B cell (primary cell): ENCODE measurements around the gene SPRED2. TPM values are rescaled to one million over a fixed set of nuclear protein-coding genes. Genes with fewer than 3 reads are reported as not detected.

ENCODE experiments used
- ATAC-seq: fragments of 200-7000 bp; cut with Tn5 transposase; one replicate; pipeline ENCODE4 v1.10.0; 2021; ENCODE audit warnings: low read depth, mild to moderate bottlenecking, moderate number of reproducible peaks, moderate library complexity
- CTCF ChIA-PET: fragments of 350-600 bp; sonication (Branson Sonifier 250); formaldehyde crosslinking; loops from one replicate; lab custom pipeline; 2021; ENCODE audit warnings: antibody characterized with exemption, inconsistent platforms; lab: Charles Lee
- POLR2A ChIA-PET: fragments of 350-600 bp; sonication (Branson Sonifier 250); formaldehyde crosslinking; loops from one replicate; lab custom pipeline; 2021; ENCODE audit warnings: antibody characterized with exemption; lab: Charles Lee
- DNase-seq: peaks from one replicate; pipeline ENCODE4 v3.0.0; 2013
- H2AFZ ChIP-seq: 2 replicates; pipeline ENCODE4 v1.6.1; 2012; ENCODE audit warnings: mild to moderate bottlenecking, low read depth, low read length; ENCODE audit not compliant: insufficient read depth, poor library complexity, severe bottlenecking
- H3K27ac ChIP-seq, 2 donors: 1 replicate in 1 of 2; 2 replicates in 1 of 2; pipeline ENCODE4 v1.5.1; 2012 to 2013; ENCODE audit warnings: low read length in 2 of 2, mild to moderate bottlenecking in 2 of 2, moderate library complexity in 1 of 2
- H3K27me3 ChIP-seq, 4 experiments: fragments of 200-600 bp in 1 of 4; sonication (generic) in 1 of 4; replicated peaks in 1 of 4; 1 replicate in 2 of 4; 2 replicates in 2 of 4; pipeline versions ENCODE4 v1.6.1 to v1.7.0; 2013 to 2016; ENCODE audit warnings: low read length in 3 of 4, mild to moderate bottlenecking in 2 of 4, mixed read lengths in 1 of 4, moderate library complexity in 1 of 4; ENCODE audit not compliant: insufficient read depth in 4 of 4, control insufficient read depth in 3 of 4; ENCODE audit errors: control extremely low read depth in 1 of 4
- H3K36me3 ChIP-seq, 2 experiments: replicated peaks in 1 of 2; 1 replicate in 1 of 2; 2 replicates in 1 of 2; pipeline versions ENCODE4 v1.6.1 to v1.7.1; 2013; ENCODE audit warnings: low read length in 1 of 2; ENCODE audit not compliant: insufficient read depth in 2 of 2, control insufficient read depth in 1 of 2; ENCODE audit errors: control extremely low read depth in 1 of 2, extremely low read depth in 1 of 2
- H3K4me1 ChIP-seq, 2 donors: fragments of 200-600 bp in 1 of 2; sonication (generic) in 1 of 2; 1 replicate in 1 of 2; 2 replicates in 1 of 2; pipeline versions ENCODE4 v1.5.1 to v1.6.1; 2013 to 2017; ENCODE audit warnings: low read length in 2 of 2; ENCODE audit not compliant: control insufficient read depth in 2 of 2, insufficient read depth in 2 of 2
- H3K4me2 ChIP-seq: replicated peaks from 2 replicates; pipeline ENCODE3; 2012; ENCODE audit warnings: mild to moderate bottlenecking, low read depth, low read length; ENCODE audit not compliant: poor library complexity, severe bottlenecking
- H3K4me3 ChIP-seq, 5 experiments: fragments of 200-600 bp in 1 of 5; sonication (generic) in 1 of 5; 1 replicate in 3 of 5; 2 replicates in 2 of 5; pipeline versions ENCODE4 v1.5.1 to v1.7.0; 2011 to 2016; ENCODE audit warnings: low read length in 4 of 5, mild to moderate bottlenecking in 4 of 5, low read depth in 2 of 5, control low read depth in 1 of 5, moderate library complexity in 1 of 5; ENCODE audit not compliant: insufficient read depth in 1 of 5; ENCODE audit errors: control extremely low read depth in 1 of 5, extremely low read depth in 1 of 5
- H3K79me2 ChIP-seq: fragments of 200-600 bp; sonication (generic); one replicate; pipeline ENCODE4 v1.6.0; 2016; ENCODE audit warnings: low read length; ENCODE audit not compliant: control insufficient read depth, insufficient read depth
- H3K9ac ChIP-seq: fragments of 200-600 bp; sonication (generic); 2 replicates; pipeline ENCODE4 v1.6.1; 2017; ENCODE audit warnings: mild to moderate bottlenecking, low read length, moderate library complexity
- H3K9me3 ChIP-seq, 3 donors: one replicate each; pipeline versions ENCODE4 v1.6.1 to v1.7.1; 2013; ENCODE audit warnings: low read length in 2 of 3; ENCODE audit not compliant: control insufficient read depth in 2 of 3, insufficient read depth in 1 of 3; ENCODE audit errors: control extremely low read depth in 1 of 3
- H4K20me1 ChIP-seq: 2 replicates; pipeline ENCODE4 v1.6.0; 2012; ENCODE audit warnings: mild to moderate bottlenecking, low read length; ENCODE audit not compliant: insufficient read depth, control insufficient read depth, poor library complexity, severe bottlenecking
- H3K27ac Mint-ChIP-seq: one replicate; pipeline ENCODE4 v1.8.0; 2021; ENCODE audit warnings: mixed read lengths
- H3K27me3 Mint-ChIP-seq: one replicate; pipeline ENCODE4 v1.8.0; 2021; ENCODE audit warnings: mixed read lengths
- H3K4me1 Mint-ChIP-seq: one replicate; pipeline ENCODE4 v1.8.0; 2021; ENCODE audit warnings: mixed read lengths
- H3K4me3 Mint-ChIP-seq: one replicate; pipeline ENCODE4 v1.8.0; 2021; ENCODE audit warnings: mixed read lengths
- H3K9me3 Mint-ChIP-seq: one replicate; pipeline ENCODE4 v1.8.0; 2022; ENCODE audit warnings: mixed read lengths; ENCODE audit not compliant: insufficient read depth
- EZH2 ChIP-seq: IDR thresholded peaks from 2 replicates; pipeline ENCODE4 v1.6.1; 2012; ENCODE audit warnings: borderline replicate concordance, low read depth, mild to moderate bottlenecking, moderate library complexity, low read length; ENCODE audit not compliant: insufficient read depth, poor library complexity, severe bottlenecking
- WGBS: methylation state at CpG from one replicate; pipeline ENCODE4 v1.1.5; 2013; ENCODE audit warnings: missing lambda C conversion rate; ENCODE audit not compliant: insufficient coverage; 5-methylcytosine and 5-hydroxymethylcytosine counted together
- intact Hi-C: fragments of 100-400 bp; cut with micrococcal nuclease; formaldehyde crosslinking; loops from one replicate; pipeline ENCODE4 v1.10.0; 2022
- polyA plus RNA-seq: library from polyadenylated mRNA; depleted of rRNA; stranded (reverse); fragments of >200 nt; gene quantifications from 2 replicates; pipeline ENCODE4 v1.2.3, GENCODE V29; 2012
- total RNA-seq, 2 donors: library from RNA; stranded (reverse); fragments of 120-200 nt in 1 of 2; gene quantifications; 1 replicate in 1 of 2; 2 replicates in 1 of 2; pipeline versions ENCODE4 v1.2.3 to v1.2.4, GENCODE V29; 2013 to 2022
- TF ChIP-seq, protein P1 (sequence below): fragments of 200-600 bp; IDR thresholded peaks from one replicate; pipeline ENCODE4 v1.8.0; 2022; ENCODE audit warnings: antibody characterized with exemption, mild to moderate bottlenecking

Gene SPRED2
- total and polyA plus RNA-seq, 2 donors (not counting 1 experiment from before 2014, with no cell fraction given), result 0.40 to 1.3 TPM

DNA sequence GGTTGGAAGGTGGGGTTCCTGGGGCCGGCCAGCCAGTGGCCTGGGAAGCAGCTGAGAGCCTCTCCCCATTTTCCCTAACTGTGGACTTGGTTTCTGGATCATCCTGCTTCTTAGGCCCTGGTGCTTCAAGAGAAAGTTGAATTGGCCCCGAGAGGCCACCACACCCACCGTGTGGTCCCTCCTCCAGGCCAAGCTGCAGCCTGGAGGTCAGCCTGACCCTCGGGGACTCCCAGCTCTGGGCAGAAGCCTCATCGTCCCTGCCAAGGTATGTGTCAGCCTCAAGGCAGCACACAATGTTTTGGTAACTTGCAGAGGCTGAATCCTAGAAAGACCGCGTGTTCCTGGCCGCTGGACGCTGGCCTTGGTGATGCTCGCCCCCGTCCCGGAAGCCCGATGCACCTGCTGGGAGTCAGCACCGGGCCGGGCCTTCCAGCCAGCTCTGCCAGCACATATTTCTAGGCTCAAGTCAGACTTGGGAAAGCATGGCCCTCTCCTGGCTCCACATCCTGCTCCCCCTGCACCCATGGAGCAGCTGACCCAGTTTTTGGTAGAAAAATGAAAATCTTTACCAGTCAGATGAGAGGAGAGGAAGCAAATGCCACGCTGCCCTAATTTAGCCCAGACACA lies 132.2 kb downstream of the SPRED2 start:
- H3K4me1 Mint-ChIP-seq, result peaks cover 23% of the 10 kb centered on the region

DNA sequence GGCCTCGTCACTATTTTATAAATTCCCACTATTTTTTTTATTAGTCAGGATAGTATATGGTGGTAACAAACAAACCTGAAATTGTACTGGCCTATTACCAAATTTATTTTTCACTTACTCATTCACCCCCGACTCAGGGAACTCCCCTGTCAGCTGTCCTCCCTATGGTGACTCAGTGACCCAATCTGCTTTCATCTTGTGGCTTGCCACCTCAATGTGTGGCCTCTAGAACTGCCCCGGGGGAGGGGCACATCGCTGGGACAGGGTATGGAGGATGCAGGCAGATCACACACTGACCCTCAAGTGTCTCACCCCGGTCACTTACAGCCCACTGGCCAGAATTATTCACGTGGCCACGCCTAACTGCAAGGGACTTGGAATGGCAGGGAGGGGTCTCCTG lies 133.2 kb downstream of the SPRED2 start:
- H3K4me3 Mint-ChIP-seq, result no peak overlapping the region
- Histone ChIP-seq H3K4me1 (peaks cover 24 to 27% of the 10 kb centered on the region in 2 donors), H3K9me3 (peaks cover 0 to 2% (median 0%) of the 10 kb centered on the region in 3 donors), H3K9ac (no peak overlapping the region), H3K27me3 (peaks cover 0 to 8% (median 0%) of the 10 kb centered on the region in 4 experiments), H3K4me3 (no peak overlapping the region), H3K4me2 (no peak overlapping the region), H4K20me1 (no peaks in the 10 kb centered on the region), H3K79me2 (no peaks in the 10 kb centered on the region), H2AFZ (no peak overlapping the region), H3K36me3 (no peaks in the 10 kb centered on the region), H3K27ac (no peak overlapping the region)
- intact Hi-C loops, result no loop called here
- no peak overlapping the region for H3K27ac Mint-ChIP-seq
- no peaks in the 10 kb centered on the region for H3K9me3 Mint-ChIP-seq
- H3K4me1 Mint-ChIP-seq, result peaks cover 23% of the 10 kb centered on the region
- ChIA-PET POLR2A (interaction anchor here (0.7 kb wide), 1 partner anchor 127 kb away, joined by 3 read pairs; no protein-coding TSS in a partner anchor), CTCF (no interaction called here)
- TF ChIP-seq, protein P1, sequence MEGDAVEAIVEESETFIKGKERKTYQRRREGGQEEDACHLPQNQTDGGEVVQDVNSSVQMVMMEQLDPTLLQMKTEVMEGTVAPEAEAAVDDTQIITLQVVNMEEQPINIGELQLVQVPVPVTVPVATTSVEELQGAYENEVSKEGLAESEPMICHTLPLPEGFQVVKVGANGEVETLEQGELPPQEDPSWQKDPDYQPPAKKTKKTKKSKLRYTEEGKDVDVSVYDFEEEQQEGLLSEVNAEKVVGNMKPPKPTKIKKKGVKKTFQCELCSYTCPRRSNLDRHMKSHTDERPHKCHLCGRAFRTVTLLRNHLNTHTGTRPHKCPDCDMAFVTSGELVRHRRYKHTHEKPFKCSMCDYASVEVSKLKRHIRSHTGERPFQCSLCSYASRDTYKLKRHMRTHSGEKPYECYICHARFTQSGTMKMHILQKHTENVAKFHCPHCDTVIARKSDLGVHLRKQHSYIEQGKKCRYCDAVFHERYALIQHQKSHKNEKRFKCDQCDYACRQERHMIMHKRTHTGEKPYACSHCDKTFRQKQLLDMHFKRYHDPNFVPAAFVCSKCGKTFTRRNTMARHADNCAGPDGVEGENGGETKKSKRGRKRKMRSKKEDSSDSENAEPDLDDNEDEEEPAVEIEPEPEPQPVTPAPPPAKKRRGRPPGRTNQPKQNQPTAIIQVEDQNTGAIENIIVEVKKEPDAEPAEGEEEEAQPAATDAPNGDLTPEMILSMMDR, result no peak
- no peak for TF ChIP-seq EZH2
- WGBS, result 87% methylated on average over 5 of the region's 7 CpGs
- DNase-seq (no peak), ATAC-seq (no peak)
- peaks cover 17% of the 10 kb centered on the region for H3K27me3 Mint-ChIP-seq

More for the DNA sequence above, 132.2 kb downstream of the SPRED2 start:
- H3K27ac Mint-ChIP-seq, result no peak overlapping the region
- Histone ChIP-seq H2AFZ (peak overlapping the region; percentile 31), H3K4me1 (peaks cover 24 to 27% of the 10 kb centered on the region in 2 donors), H3K9me3 (peaks cover 0 to 2% (median 0%) of the 10 kb centered on the region in 3 donors), H3K9ac (peak overlapping the region; percentile 38), H3K79me2 (no peaks in the 10 kb centered on the region), H3K27me3 (peaks cover 0 to 8% (median 0%) of the 10 kb centered on the region in 4 experiments), H4K20me1 (no peaks in the 10 kb centered on the region), H3K4me2 (peak overlapping the region; percentile 56), H3K4me3 (no peak overlapping the region), H3K27ac (no peak overlapping the region), H3K36me3 (no peaks in the 10 kb centered on the region)
- DNase-seq (no peak), ATAC-seq (no peak)
- H3K9me3 Mint-ChIP-seq, result no peaks in the 10 kb centered on the region
- intact Hi-C loops, result no loop called here
- POLR2A ChIA-PET, result no interaction called here
- peak overlapping the region; percentile 19 for H3K4me3 Mint-ChIP-seq
- 75% methylated on average over 15 of the region's 16 CpGs for WGBS
- CTCF ChIA-PET, result interaction anchor here (0.5 kb wide), 1 partner anchor 71 kb away, joined by 3 read pairs; no protein-coding TSS in a partner anchor
- peaks cover 12% of the 10 kb centered on the region for H3K27me3 Mint-ChIP-seq
- TF ChIP-seq, protein P1, result no peak
- TF ChIP-seq EZH2, result no peak
